ENCODE measurements around the gene NEURL1.

Gene NEURL1

DNA sequence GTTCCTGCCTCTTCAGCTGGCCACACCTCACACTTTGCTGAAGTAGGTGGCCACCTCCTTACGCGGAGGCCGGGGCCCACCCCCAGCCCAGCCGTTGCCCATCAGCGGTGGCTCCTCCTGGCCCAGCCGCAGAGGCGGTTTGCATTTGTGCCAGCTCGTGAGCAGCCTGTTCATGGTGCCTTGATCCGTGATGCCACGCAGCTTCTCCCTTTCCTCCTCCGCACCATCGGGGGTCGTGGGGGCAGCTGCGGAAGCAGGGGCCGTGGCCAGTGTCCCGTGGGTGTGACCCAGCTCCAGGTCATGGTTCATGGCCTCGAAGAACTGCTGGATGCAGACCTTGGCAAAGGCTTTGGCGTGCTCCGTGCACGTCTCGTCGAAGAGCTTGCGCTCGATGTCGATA lies 38.3 kb upstream of the NEURL1 start:
- no peak overlapping the region for H3K4me3 ChIP-seq (ENCODE audit: low read depth, low read length)
- no peak for DNase-seq (ENCODE audit: low read depth)
- TF ChIP-seq CTCF (IDR thresholded peaks at IDR 0.05; ENCODE audit: control insufficient read depth, extremely low read depth, insufficient read depth) = no peak

DNA sequence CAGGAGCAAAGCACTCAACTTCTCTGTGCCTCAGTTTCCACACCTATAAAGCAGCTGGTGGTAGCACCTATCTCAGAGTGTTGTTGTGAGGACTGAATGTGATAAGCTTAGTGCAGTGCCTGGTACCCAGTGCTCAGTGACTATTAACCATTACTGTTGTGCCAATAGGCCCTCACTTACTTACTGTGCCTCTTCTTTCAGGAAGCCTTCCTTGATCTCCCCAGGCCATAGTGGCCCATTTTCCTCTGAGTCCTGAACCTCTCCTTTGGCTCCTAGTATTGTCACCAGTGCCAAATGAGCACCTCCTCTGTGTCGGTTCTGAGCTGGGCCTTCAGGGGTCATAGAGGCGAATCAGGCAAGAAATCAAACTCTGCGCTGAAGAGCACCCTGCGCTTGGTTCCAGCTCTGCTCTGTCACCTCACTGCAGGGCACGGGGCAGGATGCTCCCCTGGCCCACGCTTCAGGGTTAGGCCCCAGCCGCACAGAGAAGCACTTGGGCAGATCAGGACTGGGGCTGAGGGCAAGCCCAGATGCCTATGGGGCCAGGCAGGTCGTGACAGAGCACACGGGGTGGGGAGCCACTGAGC lies 37.3 kb upstream of the NEURL1 start:
- no peak for DNase-seq (ENCODE audit: low read depth)
- H3K4me3 ChIP-seq (ENCODE audit: low read depth, low read length) = no peak overlapping the region
- TF ChIP-seq CTCF (IDR thresholded peaks at IDR 0.05; ENCODE audit: control insufficient read depth, extremely low read depth, insufficient read depth) = no peak

DNA sequence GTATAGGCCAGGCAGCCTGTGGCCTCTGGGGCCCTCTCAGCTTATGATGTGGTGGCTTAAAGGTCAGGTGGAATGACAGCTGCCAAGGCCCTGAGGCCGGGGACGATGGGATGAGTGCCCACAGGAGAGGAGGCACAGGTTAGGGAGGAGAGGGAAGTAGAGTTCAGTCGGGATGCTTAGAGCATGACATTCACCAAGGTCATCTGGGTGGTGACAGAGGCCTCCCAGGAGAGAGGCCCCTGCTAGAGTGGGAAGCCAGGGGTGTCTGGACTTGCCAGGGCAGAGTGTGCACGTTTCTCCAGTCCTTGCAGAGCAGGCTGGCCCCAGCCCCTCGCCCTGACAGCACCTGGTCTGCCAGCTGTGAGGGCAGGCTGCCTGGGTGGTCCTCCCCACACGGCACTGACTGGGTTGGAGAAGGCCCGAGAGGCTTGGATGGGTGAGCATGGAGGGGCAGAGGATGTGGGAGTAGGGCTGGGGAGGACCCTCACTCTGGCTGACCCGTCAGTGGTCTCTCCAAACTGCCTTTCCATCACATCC lies 36.3 kb upstream of the NEURL1 start:
- H3K4me3 ChIP-seq (ENCODE audit: low read depth, low read length) = no peak overlapping the region

DNA sequence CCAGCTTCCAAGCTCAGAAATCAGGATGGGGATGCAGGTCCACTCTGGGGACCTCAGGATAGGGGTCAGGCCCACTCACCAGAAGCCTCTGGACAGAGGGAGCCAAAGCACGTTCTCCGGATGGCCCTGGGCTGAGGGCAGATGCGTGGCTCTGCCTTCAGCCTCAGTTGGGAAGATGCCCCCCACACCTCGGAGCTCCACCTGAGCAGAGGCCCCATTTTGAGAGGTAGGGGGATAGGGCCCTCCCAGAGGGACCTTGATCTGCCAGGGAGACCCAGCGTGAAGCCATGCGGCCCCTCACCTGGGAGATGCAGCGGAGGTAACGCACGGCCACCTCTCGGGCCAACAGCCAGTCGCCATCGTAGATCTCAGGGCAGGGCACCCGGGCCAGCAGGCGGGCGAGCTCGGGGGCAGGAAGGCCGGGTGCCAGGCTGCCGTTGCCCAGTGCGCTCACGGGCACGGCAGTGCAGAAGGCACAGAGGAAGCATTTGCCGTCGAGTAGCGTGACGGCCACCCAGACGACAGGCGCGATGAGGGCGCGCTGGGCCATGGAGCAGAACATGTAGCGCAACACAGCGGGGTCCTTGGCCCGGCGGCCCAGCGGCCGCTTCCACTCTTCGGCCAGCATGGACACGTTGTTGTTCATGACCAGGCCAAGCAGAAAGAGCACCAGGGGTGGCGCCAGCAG lies 35.5 kb upstream of the NEURL1 start:
- DNase-seq (ENCODE audit: low read depth) = no peak
- H3K4me3 ChIP-seq (ENCODE audit: low read depth, low read length) = no peak overlapping the region
- no peak for TF ChIP-seq CTCF (IDR thresholded peaks at IDR 0.05; ENCODE audit: control insufficient read depth, extremely low read depth, insufficient read depth)

More for the DNA sequence above, 36.3 kb upstream of the NEURL1 start:
- no peak for DNase-seq (ENCODE audit: low read depth)
- TF ChIP-seq CTCF (IDR thresholded peaks at IDR 0.05; ENCODE audit: control insufficient read depth, extremely low read depth, insufficient read depth) = no peak

DNA sequence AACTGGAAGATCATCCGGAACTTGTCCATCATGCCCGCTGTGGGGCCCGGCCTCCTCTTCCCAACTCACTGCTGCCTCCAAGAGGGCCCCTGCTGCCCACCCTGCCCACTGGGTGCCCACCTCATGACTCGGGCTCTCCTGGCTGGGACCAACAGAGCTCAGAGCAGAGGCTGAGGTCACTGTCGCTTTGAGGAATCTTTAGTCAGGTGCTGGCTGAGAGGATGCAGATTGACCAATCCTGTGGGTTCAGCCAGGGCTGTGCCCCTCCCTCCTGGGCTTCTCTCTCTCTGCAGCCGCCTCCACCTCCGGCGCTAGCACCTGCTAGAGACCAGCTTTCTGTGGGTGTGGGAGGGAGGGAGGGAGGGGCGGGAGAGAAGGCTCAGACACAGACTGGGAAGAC lies 34.8 kb upstream of the NEURL1 start, which contains the start of gene CALHM1:
Gene CALHM1 (minus strand): TSS at position 181 of the 400 bp plus-strand sequence. CDS start 149 bp downstream, at position 32.
- no peak for DNase-seq (ENCODE audit: low read depth)
- no peak within 1 kb of the TSS for H3K4me3 ChIP-seq (ENCODE audit: low read depth, low read length)
- no peak for TF ChIP-seq CTCF (IDR thresholded peaks at IDR 0.05; ENCODE audit: control insufficient read depth, extremely low read depth, insufficient read depth)

- no peak for DNase-seq (ENCODE audit: low read depth)
- TF ChIP-seq CTCF (IDR thresholded peaks at IDR 0.05; ENCODE audit: control insufficient read depth, extremely low read depth, insufficient read depth) = no peak
- H3K4me3 ChIP-seq (ENCODE audit: low read depth, low read length) = no peak overlapping the region
Measured at GRCh38 chr10:103459615-103460014, 33.9 kb upstream of the NEURL1 start.

All from LNCaP clone FGC (cell line).